ENCODE data around the gene BABAM2. TPM values are rescaled to one million over a fixed set of nuclear protein-coding genes. Genes with fewer than 3 reads are reported as not detected.
"Not testable (repeated sequence)": the region's sequence is repeated elsewhere in the genome, so short reads cannot be mapped to it uniquely, and the experiment has no call there.

BABAM2 gene
- total RNA-seq, 1 experiment from 2014 or later: 16.3 TPM

DNA sequence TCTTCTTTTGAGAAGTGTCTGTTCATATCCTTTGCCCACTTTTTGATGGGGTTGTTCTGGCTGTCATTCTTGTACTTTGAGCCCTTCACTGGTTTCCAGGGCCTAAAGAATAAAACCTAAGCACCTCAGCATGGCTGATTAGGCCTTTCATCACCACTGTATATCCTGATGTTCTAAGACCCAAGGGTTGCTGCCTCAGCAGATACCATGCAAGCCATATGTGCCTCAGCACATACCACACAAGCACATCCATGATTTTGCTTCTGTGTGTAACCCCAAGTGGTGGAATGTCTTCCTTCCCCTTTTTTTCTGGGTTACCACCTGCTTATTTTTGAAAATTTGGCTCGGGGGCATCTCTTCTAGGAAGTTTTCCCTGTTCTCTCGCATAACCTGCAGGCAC is 11.7 kb upstream of the BABAM2 start:
- Histone ChIP-seq H3K79me2 (ENCODE audit: low read length) (no peaks in the 10 kb centered on the region), H2AFZ (ENCODE audit: low read length) (no peak overlapping the region), H3K9me3 (ENCODE audit: low read length) (no peaks in the 10 kb centered on the region), H3K4me1 (ENCODE audit: insufficient read depth, low read length) (no peaks in the 10 kb centered on the region), H3K27me3 (ENCODE audit: low read length) (no peaks in the 10 kb centered on the region), H3K9me2 (replicated peaks; ENCODE audit: low read length) (no peaks in the 10 kb centered on the region), H3K4me2 (ENCODE audit: low read length) (no peak overlapping the region), H3F3A (ENCODE audit: low read length, unreplicated experiment) (no peaks in the 10 kb centered on the region), H3K4me3 (ENCODE audit: low read length) (no peak overlapping the region), H4K20me1 (ENCODE audit: low read length) (no peaks in the 10 kb centered on the region), H3K9ac (ENCODE audit: low read length) (no peak overlapping the region), H3K27ac (ENCODE audit: low read length) (no peak overlapping the region), H3K36me3 (ENCODE audit: low read depth, low read length) (no peaks in the 10 kb centered on the region)
- intact Hi-C loops (cut with micrococcal nuclease): no loop called here
- DNase-seq (no peak), ATAC-seq (no peak)
- no TSS peak for BruUV-seq (replicated peaks)
- CTCF ChIA-PET: no interaction called here
- TF ChIP-seq, protein P1, sequence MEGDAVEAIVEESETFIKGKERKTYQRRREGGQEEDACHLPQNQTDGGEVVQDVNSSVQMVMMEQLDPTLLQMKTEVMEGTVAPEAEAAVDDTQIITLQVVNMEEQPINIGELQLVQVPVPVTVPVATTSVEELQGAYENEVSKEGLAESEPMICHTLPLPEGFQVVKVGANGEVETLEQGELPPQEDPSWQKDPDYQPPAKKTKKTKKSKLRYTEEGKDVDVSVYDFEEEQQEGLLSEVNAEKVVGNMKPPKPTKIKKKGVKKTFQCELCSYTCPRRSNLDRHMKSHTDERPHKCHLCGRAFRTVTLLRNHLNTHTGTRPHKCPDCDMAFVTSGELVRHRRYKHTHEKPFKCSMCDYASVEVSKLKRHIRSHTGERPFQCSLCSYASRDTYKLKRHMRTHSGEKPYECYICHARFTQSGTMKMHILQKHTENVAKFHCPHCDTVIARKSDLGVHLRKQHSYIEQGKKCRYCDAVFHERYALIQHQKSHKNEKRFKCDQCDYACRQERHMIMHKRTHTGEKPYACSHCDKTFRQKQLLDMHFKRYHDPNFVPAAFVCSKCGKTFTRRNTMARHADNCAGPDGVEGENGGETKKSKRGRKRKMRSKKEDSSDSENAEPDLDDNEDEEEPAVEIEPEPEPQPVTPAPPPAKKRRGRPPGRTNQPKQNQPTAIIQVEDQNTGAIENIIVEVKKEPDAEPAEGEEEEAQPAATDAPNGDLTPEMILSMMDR (conservative IDR thresholded peaks at IDR 0.05; ENCODE audit: low read depth, low read length): no peak
- TF ChIP-seq EZH2 (IDR thresholded peaks at IDR 0.05; ENCODE audit: low read length, unreplicated experiment): no peak
- no peak for TF ChIP-seq EZH2phosphoT487 (IDR thresholded peaks at IDR 0.05; ENCODE audit: borderline replicate concordance, low read length)
- POLR2A ChIA-PET (ENCODE audit: unreplicated experiment): no interaction called here

DNA sequence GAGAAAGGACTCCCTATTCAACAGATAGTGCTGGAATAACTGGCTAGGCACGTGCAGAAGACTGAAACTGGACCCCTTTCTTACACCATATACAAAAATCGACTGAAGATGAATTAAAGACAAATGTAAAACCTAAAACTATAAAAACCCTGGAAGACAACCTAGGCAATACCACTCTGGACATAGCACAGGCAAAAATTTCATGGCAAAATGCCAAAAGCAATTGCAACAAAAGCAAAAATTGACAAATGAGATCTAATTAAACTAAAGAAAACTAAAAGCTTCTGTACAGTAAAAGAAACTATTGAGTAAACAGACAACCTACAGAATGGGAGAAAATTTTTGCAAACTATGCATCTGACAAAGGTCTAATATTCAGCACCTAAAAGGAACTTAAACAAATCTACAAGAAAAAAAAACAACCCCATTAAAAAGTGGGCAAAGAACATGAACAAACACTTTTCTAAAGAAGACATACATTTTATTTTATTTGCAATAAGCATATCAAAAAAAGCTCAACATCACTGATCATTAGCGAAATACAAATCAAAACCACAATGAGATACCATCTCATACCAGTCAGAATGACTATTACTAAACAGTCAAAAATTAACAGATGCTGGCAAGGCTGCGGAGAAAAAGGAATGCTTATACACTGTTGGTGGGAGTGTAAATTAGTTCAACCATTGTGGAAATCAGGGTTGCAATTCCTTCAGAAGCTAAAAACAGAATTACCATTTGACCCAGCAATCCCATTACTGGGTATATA is 8.5 kb upstream of the BABAM2 start:
- DNase-seq: peak; percentile 27
- H3K4me3 ChIP-seq (ENCODE audit: low read length); intact Hi-C loops (cut with micrococcal nuclease); H2AFZ ChIP-seq (ENCODE audit: low read length); H4K20me1 ChIP-seq (ENCODE audit: low read length); POLR2A ChIA-PET (ENCODE audit: unreplicated experiment); H3K79me2 ChIP-seq (ENCODE audit: low read length); H3K27me3 ChIP-seq (ENCODE audit: low read length); BruUV-seq (replicated peaks); H3K27ac ChIP-seq (ENCODE audit: low read length); H3K9me3 ChIP-seq (ENCODE audit: low read length); H3F3A ChIP-seq (ENCODE audit: low read length, unreplicated experiment); H3K4me2 ChIP-seq (ENCODE audit: low read length); H3K9ac ChIP-seq (ENCODE audit: low read length); ATAC-seq; H3K9me2 ChIP-seq (replicated peaks; ENCODE audit: low read length); H3K4me1 ChIP-seq (ENCODE audit: insufficient read depth, low read length); H3K36me3 ChIP-seq (ENCODE audit: low read depth, low read length); CTCF ChIA-PET: not testable (repeated sequence)

DNA sequence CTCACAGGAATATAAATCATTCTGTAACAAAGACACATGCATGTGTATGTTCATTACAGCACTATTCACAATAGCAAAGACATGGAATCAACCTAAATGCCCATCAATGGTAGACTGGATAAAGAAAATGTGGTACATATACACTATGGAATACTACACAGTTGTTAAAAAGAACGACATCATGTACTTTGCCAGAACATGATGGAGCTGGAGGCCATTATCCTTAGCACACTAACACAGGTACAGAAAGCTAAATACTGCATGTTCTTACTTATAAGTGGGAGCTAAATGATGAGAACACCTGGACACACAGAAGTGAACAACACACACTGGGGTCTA is 8.0 kb upstream of the BABAM2 start:
- H3K9me2 ChIP-seq (replicated peaks; ENCODE audit: low read length); DNase-seq; intact Hi-C loops (cut with micrococcal nuclease); H3K36me3 ChIP-seq (ENCODE audit: low read depth, low read length); H3K9ac ChIP-seq (ENCODE audit: low read length); H4K20me1 ChIP-seq (ENCODE audit: low read length); H3K4me1 ChIP-seq (ENCODE audit: insufficient read depth, low read length); CTCF ChIA-PET; ATAC-seq; H3F3A ChIP-seq (ENCODE audit: low read length, unreplicated experiment); POLR2A ChIA-PET (ENCODE audit: unreplicated experiment); BruUV-seq (replicated peaks); H3K27ac ChIP-seq (ENCODE audit: low read length); H3K4me2 ChIP-seq (ENCODE audit: low read length); H3K4me3 ChIP-seq (ENCODE audit: low read length); H2AFZ ChIP-seq (ENCODE audit: low read length); H3K9me3 ChIP-seq (ENCODE audit: low read length); H3K79me2 ChIP-seq (ENCODE audit: low read length); H3K27me3 ChIP-seq (ENCODE audit: low read length): not testable (repeated sequence)

DNA sequence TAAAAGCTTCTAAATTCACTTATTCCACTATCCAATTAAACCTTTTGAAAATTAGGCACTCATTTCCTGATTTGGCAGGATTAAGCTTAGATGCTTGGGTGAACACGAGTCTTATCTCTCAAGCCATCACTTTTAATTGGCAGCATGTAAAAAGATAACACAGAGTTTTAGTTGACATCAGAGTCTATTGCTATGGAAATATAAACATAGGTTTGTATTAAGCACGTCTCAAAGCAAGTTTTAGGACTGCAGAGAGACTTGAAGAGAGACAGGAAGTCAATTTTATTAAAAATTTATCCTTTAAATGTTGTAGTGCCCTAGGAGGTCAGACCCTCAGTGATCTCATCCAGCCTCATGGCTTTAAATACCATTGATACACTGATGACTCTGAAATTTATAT is 5.9 kb upstream of the BABAM2 start:
- intact Hi-C loops (cut with micrococcal nuclease): no loop called here
- H3K4me1 ChIP-seq (ENCODE audit: insufficient read depth, low read length): peaks cover 15% of the 10 kb centered on the region
- peaks cover 10% of the 10 kb centered on the region for H3K79me2 ChIP-seq (ENCODE audit: low read length)
- TF ChIP-seq EZH2 (IDR thresholded peaks at IDR 0.05; ENCODE audit: low read length, unreplicated experiment) (no peak), EZH2phosphoT487 (IDR thresholded peaks at IDR 0.05; ENCODE audit: borderline replicate concordance, low read length) (no peak)
- TF ChIP-seq, protein P1 (conservative IDR thresholded peaks at IDR 0.05; ENCODE audit: low read depth, low read length): no peak
- no peaks in the 10 kb centered on the region for H3K36me3 ChIP-seq (ENCODE audit: low read depth, low read length)
- no peak overlapping the region for H3K27ac ChIP-seq (ENCODE audit: low read length)
- no peaks in the 10 kb centered on the region for H3K9me3 ChIP-seq (ENCODE audit: low read length)
- DNase-seq (no peak), ATAC-seq (no peak)
- POLR2A ChIA-PET (ENCODE audit: unreplicated experiment): no interaction called here
- no peak overlapping the region for H3K4me3 ChIP-seq (ENCODE audit: low read length)
- H3K9me2 ChIP-seq (replicated peaks; ENCODE audit: low read length): no peaks in the 10 kb centered on the region
- H3F3A ChIP-seq (ENCODE audit: low read length, unreplicated experiment): no peaks in the 10 kb centered on the region
- CTCF ChIA-PET: no interaction called here
- no peak overlapping the region for H3K4me2 ChIP-seq (ENCODE audit: low read length)
- BruUV-seq (replicated peaks): no TSS peak
- H3K9ac ChIP-seq (ENCODE audit: low read length): no peak overlapping the region
- H4K20me1 ChIP-seq (ENCODE audit: low read length): no peaks in the 10 kb centered on the region
- H3K27me3 ChIP-seq (ENCODE audit: low read length): no peaks in the 10 kb centered on the region
- H2AFZ ChIP-seq (ENCODE audit: low read length): no peak overlapping the region

Data from PC-3 (cell line).